ENCODE results near the gene RER1.

DNA sequence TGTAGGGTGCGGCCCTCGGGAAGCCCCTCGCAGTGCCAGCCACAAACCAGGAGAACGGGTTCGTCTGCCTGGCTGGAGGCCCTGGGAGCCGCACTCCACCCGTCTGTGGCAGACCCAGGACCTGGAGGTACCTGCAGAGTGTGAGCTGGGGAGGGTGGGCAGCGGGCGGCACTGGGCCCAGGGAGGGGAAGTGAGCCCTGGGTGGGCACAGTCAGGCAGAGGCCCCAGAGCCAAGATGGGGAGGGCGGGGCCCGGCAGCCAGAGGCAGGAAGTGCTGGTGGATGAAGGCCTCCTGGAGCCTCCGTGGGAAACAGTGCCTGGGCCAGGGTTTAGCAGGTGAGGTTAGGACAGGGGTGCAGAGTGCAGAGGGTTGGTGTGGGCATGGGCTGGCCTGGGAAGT is 24.8 kb downstream of the RER1 start:
- no peak for TF ChIP-seq POLR2AphosphoS5 (IDR thresholded peaks at IDR 0.05)
- TF ChIP-seq, protein P1, sequence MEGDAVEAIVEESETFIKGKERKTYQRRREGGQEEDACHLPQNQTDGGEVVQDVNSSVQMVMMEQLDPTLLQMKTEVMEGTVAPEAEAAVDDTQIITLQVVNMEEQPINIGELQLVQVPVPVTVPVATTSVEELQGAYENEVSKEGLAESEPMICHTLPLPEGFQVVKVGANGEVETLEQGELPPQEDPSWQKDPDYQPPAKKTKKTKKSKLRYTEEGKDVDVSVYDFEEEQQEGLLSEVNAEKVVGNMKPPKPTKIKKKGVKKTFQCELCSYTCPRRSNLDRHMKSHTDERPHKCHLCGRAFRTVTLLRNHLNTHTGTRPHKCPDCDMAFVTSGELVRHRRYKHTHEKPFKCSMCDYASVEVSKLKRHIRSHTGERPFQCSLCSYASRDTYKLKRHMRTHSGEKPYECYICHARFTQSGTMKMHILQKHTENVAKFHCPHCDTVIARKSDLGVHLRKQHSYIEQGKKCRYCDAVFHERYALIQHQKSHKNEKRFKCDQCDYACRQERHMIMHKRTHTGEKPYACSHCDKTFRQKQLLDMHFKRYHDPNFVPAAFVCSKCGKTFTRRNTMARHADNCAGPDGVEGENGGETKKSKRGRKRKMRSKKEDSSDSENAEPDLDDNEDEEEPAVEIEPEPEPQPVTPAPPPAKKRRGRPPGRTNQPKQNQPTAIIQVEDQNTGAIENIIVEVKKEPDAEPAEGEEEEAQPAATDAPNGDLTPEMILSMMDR (IDR thresholded peaks at IDR 0.05 in 8 of 11, conservative IDR thresholded peaks at IDR 0.05 in 3 of 11) = no peak

All from spleen (tissue), 7 donors.